ENCODE results near the gene MYL9. TPM values are rescaled to one million over a fixed set of nuclear protein-coding genes. Genes with fewer than 3 reads are reported as not detected.

MYL9 gene
- total and polyA plus RNA-seq, 2 experiments from 2014 or later = 29.7 to 100 TPM

- Mint-ChIP-seq H3K4me1 (peaks cover 37% of the 10 kb centered on the region), H3K4me3 (no peak overlapping the region), H3K36me3 (ENCODE audit: low read depth) (peaks cover 59% of the 10 kb centered on the region), H3K9me3 (no peaks in the 10 kb centered on the region; the same call in 2 of the 3 replicates), H3K27me3 (ENCODE audit: insufficient read depth, low read depth, poor library complexity) (peaks cover 11% of the 10 kb centered on the region), H3K27ac (no peak overlapping the region)
- Histone ChIP-seq H3K36me3 (ENCODE audit: insufficient read depth) (peaks cover 22% of the 10 kb centered on the region), H4K20me1 (replicated peaks; ENCODE audit: insufficient read depth) (peaks cover 20% of the 10 kb centered on the region), H3K4me3 (no peak overlapping the region), H2AFZ (no peak overlapping the region), H3K79me2 (replicated peaks; ENCODE audit: insufficient read depth) (peaks cover 40% of the 10 kb centered on the region), H3F3A (replicated peaks; ENCODE audit: low read depth) (peaks cover 13% of the 10 kb centered on the region), H3K27me3 (ENCODE audit: insufficient read depth) (no peaks in the 10 kb centered on the region), H3K27ac (ENCODE audit: low read depth) (no peak overlapping the region), H3K4me2 (no peak overlapping the region), H3K4me1 (ENCODE audit: insufficient read depth) (peaks cover 36% of the 10 kb centered on the region), H3K9me2 (ENCODE audit: insufficient read depth) (no peaks in the 10 kb centered on the region)
- no peak for TF ChIP-seq CTCF (conservative IDR thresholded peaks at IDR 0.05; ENCODE audit: low read depth in 2 of 2)
- TF ChIP-seq JUNB (IDR thresholded peaks at IDR 0.05; ENCODE audit: unreplicated experiment) = no peak
- TF ChIP-seq CREB1 (CRISPR knock-in tag; IDR thresholded peaks at IDR 0.05; ENCODE audit: low read depth) = no peak
- no peak for TF ChIP-seq ZNF114 (CRISPR knock-in tag; IDR thresholded peaks at IDR 0.05)
- TF ChIP-seq EZH2 (IDR thresholded peaks at IDR 0.05; ENCODE audit: low read depth, unreplicated experiment) = no peak
- no peak for TF ChIP-seq POLR2AphosphoS5 (IDR thresholded peaks at IDR 0.05; ENCODE audit: low read depth)
- no peak for TF ChIP-seq ZNF331 (CRISPR knock-in tag; IDR thresholded peaks at IDR 0.05; ENCODE audit: low read depth)
- TF ChIP-seq NANOG (IDR thresholded peaks at IDR 0.05; ENCODE audit: borderline replicate concordance) = no peak
- no peak for TF ChIP-seq STAT1 (IDR thresholded peaks at IDR 0.05; ENCODE audit: unreplicated experiment)
- TF ChIP-seq EZH2phosphoT487 (IDR thresholded peaks at IDR 0.05; ENCODE audit: unreplicated experiment) = no peak
- no peak for TF ChIP-seq REST (IDR thresholded peaks at IDR 0.05; ENCODE audit: unreplicated experiment)
- TF ChIP-seq, protein P1, sequence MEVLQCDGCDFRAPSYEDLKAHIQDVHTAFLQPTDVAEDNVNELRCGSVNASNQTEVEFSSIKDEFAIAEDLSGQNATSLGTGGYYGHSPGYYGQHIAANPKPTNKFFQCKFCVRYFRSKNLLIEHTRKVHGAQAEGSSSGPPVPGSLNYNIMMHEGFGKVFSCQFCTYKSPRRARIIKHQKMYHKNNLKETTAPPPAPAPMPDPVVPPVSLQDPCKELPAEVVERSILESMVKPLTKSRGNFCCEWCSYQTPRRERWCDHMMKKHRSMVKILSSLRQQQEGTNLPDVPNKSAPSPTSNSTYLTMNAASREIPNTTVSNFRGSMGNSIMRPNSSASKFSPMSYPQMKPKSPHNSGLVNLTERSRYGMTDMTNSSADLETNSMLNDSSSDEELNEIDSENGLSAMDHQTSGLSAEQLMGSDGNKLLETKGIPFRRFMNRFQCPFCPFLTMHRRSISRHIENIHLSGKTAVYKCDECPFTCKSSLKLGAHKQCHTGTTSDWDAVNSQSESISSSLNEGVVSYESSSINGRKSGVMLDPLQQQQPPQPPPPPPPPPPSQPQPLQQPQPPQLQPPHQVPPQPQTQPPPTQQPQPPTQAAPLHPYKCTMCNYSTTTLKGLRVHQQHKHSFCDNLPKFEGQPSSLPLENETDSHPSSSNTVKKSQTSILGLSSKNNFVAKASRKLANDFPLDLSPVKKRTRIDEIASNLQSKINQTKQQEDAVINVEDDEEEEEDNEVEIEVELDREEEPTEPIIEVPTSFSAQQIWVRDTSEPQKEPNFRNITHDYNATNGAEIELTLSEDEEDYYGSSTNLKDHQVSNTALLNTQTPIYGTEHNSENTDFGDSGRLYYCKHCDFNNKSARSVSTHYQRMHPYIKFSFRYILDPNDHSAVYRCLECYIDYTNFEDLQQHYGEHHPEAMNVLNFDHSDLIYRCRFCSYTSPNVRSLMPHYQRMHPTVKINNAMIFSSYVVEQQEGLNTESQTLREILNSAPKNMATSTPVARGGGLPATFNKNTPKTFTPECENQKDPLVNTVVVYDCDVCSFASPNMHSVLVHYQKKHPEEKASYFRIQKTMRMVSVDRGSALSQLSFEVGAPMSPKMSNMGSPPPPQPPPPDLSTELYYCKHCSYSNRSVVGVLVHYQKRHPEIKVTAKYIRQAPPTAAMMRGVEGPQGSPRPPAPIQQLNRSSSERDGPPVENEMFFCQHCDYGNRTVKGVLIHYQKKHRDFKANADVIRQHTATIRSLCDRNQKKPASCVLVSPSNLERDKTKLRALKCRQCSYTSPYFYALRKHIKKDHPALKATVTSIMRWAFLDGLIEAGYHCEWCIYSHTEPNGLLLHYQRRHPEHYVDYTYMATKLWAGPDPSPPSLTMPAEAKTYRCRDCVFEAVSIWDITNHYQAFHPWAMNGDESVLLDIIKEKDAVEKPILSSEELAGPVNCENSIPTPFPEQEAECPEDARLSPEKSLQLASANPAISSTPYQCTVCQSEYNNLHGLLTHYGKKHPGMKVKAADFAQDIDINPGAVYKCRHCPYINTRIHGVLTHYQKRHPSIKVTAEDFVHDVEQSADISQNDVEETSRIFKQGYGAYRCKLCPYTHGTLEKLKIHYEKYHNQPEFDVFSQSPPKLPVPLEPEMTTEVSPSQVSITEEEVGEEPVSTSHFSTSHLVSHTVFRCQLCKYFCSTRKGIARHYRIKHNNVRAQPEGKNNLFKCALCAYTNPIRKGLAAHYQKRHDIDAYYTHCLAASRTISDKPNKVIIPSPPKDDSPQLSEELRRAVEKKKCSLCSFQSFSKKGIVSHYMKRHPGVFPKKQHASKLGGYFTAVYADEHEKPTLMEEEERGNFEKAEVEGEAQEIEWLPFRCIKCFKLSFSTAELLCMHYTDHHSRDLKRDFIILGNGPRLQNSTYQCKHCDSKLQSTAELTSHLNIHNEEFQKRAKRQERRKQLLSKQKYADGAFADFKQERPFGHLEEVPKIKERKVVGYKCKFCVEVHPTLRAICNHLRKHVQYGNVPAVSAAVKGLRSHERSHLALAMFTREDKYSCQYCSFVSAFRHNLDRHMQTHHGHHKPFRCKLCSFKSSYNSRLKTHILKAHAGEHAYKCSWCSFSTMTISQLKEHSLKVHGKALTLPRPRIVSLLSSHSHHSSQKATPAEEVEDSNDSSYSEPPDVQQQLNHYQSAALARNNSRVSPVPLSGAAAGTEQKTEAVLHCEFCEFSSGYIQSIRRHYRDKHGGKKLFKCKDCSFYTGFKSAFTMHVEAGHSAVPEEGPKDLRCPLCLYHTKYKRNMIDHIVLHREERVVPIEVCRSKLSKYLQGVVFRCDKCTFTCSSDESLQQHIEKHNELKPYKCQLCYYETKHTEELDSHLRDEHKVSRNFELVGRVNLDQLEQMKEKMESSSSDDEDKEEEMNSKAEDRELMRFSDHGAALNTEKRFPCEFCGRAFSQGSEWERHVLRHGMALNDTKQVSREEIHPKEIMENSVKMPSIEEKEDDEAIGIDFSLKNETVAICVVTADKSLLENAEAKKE (CRISPR knock-in tag; IDR thresholded peaks at IDR 0.05) = no peak
- TF ChIP-seq, protein P2, sequence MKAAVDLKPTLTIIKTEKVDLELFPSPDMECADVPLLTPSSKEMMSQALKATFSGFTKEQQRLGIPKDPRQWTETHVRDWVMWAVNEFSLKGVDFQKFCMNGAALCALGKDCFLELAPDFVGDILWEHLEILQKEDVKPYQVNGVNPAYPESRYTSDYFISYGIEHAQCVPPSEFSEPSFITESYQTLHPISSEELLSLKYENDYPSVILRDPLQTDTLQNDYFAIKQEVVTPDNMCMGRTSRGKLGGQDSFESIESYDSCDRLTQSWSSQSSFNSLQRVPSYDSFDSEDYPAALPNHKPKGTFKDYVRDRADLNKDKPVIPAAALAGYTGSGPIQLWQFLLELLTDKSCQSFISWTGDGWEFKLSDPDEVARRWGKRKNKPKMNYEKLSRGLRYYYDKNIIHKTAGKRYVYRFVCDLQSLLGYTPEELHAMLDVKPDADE (IDR thresholded peaks at IDR 0.05) = no peak
- no peak for ATAC-seq
- no peak for DNase-seq (ENCODE audit: low spot score)
These were observed 38.8 kb downstream of the MYL9 start for GRCh38 chr20:36579996-36580545.

Data from GM23338 (cell line).